H1 (cell line): ENCODE results near the gene TADA2B. TPM values are rescaled to one million over a fixed set of nuclear protein-coding genes. Genes with fewer than 3 reads are reported as not detected.

Experiments
- CBX8 ChIP-seq: fragments of 300-800, 300-1000 bp; sonication (generic); IDR thresholded peaks from 2 replicates; pipeline ENCODE4 v1.7.1; 2016; ENCODE audit warnings: low read depth, low read length, borderline replicate concordance
- CTCF ChIP-seq, 3 experiments: IDR thresholded peaks; 1 replicate in 2 of 3; 2 replicates in 1 of 3; pipeline versions ENCODE4 v1.5.1 to v1.6.1; 2011; ENCODE audit warnings: low read length in 3 of 3, mild to moderate bottlenecking in 3 of 3, inconsistent platforms in 2 of 3, low read depth in 1 of 3, moderate library complexity in 1 of 3; ENCODE audit not compliant: insufficient read depth in 1 of 3; ENCODE audit errors: control extremely low read depth in 1 of 3
- EGR1 ChIP-seq: IDR thresholded peaks from 2 replicates; pipeline ENCODE4 v1.6.1; 2011; ENCODE audit warnings: low read depth, low read length, borderline replicate concordance
- EP300 ChIP-seq, 2 experiments: IDR thresholded peaks; 1 replicate in 1 of 2; 2 replicates in 1 of 2; pipeline ENCODE4 v1.6.1; 2011 to 2012; ENCODE audit warnings: low read depth in 2 of 2, low read length in 2 of 2, mild to moderate bottlenecking in 2 of 2, borderline replicate concordance in 1 of 2, inconsistent platforms in 1 of 2, moderate library complexity in 1 of 2
- MAX ChIP-seq: IDR thresholded peaks from 2 replicates; pipeline ENCODE4 v1.6.1; 2012; ENCODE audit warnings: inconsistent platforms
- SRF ChIP-seq: IDR thresholded peaks from 2 replicates; pipeline ENCODE4 v1.6.1; 2011; ENCODE audit warnings: mild to moderate bottlenecking, low read depth, low read length, moderate library complexity
- polyA plus RNA-seq, 7 experiments: library from polyadenylated mRNA; depleted of rRNA in 3 of 7; stranded (reverse) in 5 of 7; unstranded in 2 of 7; fragments of >200 nt in 5 of 7; fragments of 200-250 nt in 2 of 7; gene quantifications; 1 replicate in 5 of 7; 2 replicates in 1 of 7; 4 replicates in 1 of 7; pipeline versions ENCODE4 v1.2.1 to v1.2.3, GENCODE V29; 2011 to 2013; ENCODE audit warnings: missing spikeins in 2 of 7, mixed read lengths in 2 of 7
- total RNA-seq: library from RNA; stranded (reverse); fragmentation: NEBNext Ultra II Directional; extraction: Animal tissue kit (Norgen Biotek cat#: 25700); gene quantifications from 2 replicates; pipeline ENCODE4 v1.2.1, GENCODE V29; 2021

Gene TADA2B
- total and polyA plus RNA-seq, 2 of the 8 experiments (the other 6 are each of a cell fraction or from before 2014, with no cell fraction given): 5.7 to 12.1 TPM

- TF ChIP-seq CTCF (IDR thresholded peaks at IDR 0.05; ENCODE audit: control extremely low read depth in 1 of 3, insufficient read depth in 1 of 3, low read depth in 1 of 3, low read length in 3 of 3) (no peak), MAX (no peak), EGR1 (no peak), CBX8 (no peak), SRF (no peak), EP300 (IDR thresholded peaks at IDR 0.05; ENCODE audit: borderline replicate concordance in 1 of 2, low read depth in 2 of 2, low read length in 2 of 2) (no peak)
These were observed 34.2 kb downstream of the TADA2B start (continued) for GRCh38 chr4:7077371-7077770.
